Activated naive CD8-positive, alpha-beta T cell treated with anti-CD3 and anti-CD28 coated beads, Interleukin-2, amount 50 U/mL, for 16 hours (primary cell): ENCODE data around the gene SLIT3.

Experiments used
- DNase-seq: peaks from one replicate; pipeline ENCODE4 v3.0.0-alpha.2; 2020; ENCODE audit warnings: low read depth, low spot score

Gene SLIT3

DNA sequence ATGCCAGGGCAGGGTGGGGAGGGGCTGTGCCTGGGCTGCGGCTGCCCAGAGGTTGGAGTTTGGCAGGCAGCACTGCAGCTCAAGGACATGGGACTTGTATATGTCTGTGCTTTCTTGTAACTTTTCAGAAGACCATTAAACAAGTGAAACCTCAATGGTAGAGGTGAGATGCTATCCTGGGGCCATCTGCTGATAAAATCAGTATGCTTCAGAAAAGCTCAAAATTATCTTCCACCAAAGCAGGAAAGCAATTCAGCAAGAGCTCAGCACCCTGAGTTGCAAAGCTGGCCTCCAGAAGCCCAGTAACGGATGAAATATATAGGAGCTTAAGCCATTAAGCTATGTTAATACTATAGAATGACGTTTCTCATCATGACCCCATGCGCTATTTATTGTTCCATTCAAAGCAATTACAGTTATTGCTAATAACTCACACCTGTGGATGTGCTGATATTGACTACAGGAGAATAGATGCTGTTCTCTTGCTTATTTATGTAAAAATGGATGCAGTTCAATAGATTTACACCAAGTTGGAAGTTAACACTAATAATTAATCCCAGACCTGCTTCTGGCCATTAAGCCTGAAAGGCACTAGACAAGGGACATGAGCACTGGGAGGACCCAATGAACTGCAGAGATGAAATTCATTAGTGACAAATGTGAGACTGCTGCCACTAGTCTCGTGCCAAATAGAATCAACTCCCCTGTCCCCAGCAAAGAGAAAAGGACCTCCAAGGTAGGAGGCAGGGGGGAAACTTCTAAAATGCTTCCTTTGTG lies 405.5 kb downstream of the SLIT3 start:
- DNase-seq = no peak

- no peak for DNase-seq
These were observed 407.7 kb downstream of the SLIT3 start for GRCh38 chr5:168893283-168893682.

- no peak for DNase-seq
These were observed 408.2 kb downstream of the SLIT3 start for GRCh38 chr5:168892618-168893186.

GRCh38 chr5:168890816-168891812 lies 409.8 kb downstream of the SLIT3 start:
- DNase-seq = no peak

DNA sequence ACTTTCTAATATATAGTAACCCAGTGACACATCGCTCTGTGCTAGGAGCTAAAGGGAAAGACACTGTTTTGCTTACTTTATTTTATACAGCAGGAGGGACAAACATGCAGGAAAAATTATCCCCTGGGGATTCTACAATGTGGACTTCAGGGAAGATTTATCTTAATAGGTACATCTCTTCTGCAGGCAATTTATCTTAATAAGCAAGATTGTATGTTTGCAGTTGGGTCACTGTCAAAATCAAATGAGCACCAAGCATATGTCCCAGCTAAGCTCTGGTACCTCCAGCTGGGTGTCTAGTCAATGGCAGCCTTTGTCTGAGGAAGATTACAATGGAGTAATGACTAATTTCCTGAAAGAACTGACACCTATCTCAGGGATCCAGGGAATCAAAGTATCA lies 411.9 kb downstream of the SLIT3 start:
- DNase-seq = no peak

- DNase-seq = no peak
These were observed 413.0 kb downstream of the SLIT3 start for GRCh38 chr5:168887931-168888330.

DNA sequence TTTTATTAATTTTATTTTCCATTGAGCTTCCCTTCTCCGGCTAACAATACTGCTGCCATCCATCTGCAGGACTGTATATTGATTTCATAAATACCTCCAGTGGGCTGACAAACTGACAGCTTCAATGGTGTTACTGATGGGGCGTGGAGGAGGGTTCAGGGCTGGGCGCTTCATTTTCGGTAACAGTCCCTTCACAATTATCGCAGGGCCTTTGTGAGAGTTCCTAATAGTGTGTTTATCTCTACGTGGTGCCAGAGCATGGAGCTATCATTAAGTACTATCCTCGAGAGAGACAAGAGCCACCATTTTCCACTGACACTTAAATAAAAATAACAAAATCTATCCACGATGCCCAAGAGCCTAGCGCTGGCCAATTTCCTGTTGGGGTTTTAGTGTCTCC lies 414.8 kb downstream of the SLIT3 start:
- no peak for DNase-seq

DNA sequence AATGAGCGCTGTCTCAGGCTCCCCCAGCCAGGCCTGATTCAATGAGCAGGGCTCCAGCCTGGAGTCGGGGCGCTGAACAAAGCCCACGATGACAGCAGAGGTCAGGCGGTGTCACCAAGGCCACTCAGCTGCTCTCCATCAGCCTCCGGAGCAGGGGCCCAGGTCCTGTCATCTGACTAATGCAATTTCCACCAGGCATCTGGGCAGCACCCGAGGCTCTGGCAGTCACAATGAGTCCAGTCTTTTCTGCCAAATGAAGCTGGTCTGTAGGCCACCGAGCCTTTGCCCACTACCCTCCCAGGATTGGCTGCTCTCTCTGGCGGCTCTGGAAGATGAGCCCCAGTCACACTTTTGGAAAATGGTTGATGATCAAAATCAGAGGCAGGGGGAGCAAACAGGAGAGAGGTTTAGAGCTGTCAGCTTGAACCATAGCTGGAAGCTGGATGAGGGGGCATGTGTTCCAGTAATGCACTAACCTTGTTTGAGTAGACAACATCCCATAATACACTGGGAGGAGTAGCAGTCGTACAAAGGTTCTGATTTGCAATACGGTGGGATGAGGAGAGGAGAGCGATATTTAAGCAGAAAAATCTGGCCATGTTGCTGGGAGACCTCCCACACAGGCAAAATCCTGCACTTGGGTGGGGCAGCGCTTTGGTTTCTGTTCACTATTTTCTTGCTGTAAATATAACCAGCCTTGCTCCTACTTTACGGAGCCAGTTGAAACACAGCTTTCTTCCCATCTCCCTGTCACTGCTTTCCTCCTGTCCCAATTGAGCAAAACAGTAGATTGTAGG lies 415.4 kb downstream of the SLIT3 start:
- no peak for DNase-seq

- DNase-seq = no peak
These were observed 416.9 kb downstream of the SLIT3 start for GRCh38 chr5:168883991-168884390.

DNA sequence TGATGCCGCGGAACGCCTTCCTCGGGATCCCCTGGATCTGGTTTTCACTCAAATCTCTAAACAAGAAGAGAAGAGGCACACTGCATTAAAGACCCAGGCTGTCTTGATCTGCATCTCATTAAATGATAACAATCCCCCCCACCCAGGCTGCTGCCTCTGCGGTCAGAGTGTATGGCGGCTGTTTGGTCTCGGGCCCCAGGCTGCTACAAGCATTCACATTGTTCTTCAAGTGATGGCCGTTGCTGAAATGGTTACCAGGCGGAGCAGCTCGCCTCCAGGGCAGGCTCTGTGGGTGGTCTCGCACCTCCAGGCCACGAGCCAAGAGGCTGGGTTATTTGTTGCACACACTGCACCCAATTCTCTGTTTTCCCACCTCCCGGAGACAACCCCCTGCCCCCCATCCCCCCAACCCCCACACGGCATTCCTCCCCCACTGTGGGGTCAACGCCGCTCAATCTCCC lies 417.6 kb downstream of the SLIT3 start:
- no peak for DNase-seq

DNA sequence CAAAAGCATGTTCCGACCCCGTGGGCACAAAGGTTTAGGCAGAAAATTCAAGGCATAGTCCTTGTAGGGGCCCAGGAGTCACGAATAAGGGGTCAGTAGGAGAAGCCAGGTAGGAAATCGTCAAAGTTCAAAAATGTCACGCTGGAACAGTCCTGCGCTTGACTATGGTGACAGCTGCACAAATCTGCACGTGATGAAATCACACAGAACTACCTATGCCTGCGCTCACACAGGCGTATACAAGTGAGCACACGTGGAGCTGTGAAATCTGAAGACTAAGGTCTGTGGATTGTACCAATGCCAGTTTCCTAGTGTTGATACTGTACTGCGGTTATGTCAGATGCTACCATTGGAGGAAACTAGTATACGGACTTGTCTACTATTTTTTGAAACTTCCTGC lies 418.7 kb downstream of the SLIT3 start:
- DNase-seq = no peak

GRCh38 chr5:168881427-168882149 lies 419.4 kb downstream of the SLIT3 start:
- no peak for DNase-seq

DNA sequence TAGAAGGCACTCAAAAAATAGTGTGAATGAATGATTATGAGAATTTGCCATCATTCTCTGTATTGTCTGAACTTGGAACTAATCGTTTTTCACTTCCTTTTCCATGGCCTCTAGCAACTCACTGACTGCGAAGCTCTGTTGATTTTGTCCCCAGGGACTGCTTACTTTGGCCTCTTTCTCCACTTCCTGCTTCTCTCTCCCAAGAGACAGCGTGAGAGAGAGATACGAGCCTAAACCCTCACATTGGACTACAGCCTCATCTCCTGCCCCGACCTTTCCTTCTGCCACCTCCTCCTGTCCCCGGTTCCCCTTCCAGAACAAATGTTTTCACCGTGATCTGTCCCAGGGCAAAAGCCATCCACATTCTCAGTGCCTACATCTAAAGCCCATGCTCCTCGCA lies 421.0 kb downstream of the SLIT3 start:
- no peak for DNase-seq

DNA sequence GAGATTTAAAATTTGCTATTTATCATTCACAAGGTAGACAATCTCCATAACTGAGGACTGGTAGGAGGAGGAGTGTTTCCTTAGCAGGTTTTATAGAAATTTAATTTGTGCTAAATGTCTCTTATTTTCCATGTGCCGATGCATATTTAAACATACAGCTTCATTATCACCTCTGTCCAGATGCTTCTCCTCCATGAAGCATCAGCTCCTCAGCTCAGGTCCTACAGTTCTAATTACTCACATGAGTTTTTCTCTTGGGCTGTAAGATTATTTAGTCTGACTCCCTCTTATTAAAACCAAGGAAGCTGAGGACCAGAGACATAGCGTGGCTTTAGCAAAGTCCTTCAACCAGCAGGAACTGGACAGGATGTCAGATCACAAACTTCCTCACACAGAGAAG lies 421.6 kb downstream of the SLIT3 start:
- DNase-seq = no peak

DNA sequence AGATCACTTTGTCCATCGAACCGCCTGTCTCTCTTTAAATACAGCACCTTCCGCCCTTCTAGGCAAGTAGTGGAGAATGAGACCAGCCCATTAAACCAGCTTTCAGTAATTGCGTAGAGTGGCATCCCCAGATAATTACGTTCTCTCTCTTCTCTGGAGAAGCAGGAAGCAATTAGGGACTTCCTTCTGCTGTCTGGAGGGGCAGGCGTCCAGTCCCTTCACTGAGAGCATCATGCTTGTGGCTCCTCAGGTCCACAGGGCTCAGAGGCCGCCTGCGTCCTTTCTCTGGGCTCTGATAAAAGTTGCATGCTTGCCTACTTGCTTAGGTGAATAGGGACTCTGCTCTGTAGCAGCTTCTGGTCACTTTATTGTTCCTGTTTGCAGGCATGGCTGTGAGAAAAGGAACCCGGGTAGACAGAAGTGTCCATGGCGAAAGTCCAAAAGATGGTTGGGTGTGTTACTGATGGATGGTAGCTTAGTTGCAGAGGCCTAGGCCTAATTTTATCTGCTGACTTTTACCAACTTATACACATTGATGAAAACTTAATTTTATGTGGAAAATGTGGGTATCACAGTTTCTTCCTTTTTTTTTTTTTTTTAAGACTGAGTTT lies 422.7 kb downstream of the SLIT3 start:
- no peak for DNase-seq

DNA sequence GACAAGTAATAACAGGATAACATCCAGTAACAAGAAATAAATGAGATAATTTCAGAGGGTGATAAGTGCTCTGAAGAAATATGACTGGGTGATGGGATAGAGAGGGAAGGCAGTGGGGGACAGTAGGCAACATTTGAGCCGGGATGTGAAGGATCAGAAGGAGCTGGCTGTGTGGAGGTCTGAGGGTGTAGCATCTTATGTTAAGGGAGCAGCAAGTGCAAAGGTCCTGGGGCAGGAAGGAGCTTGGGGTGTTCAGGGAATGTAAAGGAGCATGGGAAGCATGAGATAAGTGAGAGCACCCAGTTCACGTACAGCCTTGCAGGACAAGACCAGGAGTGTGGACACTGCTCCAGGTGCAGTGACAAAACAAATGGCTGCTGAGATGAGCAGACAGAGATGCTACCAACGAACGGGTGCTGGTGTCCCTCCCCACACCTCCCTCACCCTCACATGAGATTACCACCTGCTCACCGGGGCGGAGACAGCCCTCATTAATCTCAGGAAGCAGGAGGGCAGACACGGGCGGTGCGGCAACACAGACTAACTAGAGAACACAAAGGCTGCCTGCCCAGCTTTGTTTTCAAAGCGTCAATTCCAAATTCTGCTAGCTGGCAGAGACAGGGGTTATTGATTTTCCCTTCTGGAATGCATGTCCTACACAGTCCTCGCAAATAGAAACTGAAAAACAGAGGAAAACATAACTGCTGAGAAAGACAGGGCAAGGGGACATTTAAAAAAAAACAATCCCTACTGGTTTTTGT lies 423.6 kb downstream of the SLIT3 start:
- DNase-seq = no peak

DNA sequence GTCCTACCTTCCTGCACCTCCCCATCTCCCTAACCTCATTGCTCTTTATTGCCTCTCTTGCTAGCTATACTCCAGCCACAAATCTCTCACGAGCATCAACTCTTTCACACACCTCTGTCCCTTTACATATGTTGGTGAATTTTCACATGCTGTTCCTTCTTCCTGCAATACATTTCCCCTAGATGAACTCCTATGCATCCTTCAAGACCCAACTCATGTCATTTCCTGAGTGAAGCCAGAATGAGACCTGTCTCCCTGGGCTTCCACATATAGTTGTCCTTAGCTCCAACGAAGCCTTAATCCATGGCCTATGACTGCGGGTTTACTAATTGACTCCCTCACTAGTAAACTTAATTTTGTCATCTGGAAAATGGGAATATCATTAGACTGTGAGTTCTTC lies 424.5 kb downstream of the SLIT3 start:
- no peak for DNase-seq

DNA sequence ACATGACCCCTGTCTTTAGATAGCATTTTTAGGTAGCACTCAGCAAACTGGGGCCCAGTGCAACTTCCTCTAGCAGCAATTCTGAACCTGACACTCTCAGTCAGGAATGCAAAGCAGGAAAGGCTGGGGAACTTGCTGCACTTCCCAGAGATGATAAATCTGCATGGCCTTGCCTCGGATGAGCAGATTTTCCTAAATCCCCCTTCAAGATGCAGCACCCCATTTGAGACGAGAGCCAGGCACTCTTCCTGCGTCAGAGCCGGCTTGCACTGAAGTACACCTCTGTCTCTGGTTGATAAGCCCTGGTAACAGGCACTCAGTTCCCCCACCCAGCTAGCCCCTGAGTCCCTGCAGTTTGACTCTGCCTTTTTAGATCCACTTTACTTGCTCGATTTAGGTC lies 425.1 kb downstream of the SLIT3 start:
- no peak for DNase-seq

DNA sequence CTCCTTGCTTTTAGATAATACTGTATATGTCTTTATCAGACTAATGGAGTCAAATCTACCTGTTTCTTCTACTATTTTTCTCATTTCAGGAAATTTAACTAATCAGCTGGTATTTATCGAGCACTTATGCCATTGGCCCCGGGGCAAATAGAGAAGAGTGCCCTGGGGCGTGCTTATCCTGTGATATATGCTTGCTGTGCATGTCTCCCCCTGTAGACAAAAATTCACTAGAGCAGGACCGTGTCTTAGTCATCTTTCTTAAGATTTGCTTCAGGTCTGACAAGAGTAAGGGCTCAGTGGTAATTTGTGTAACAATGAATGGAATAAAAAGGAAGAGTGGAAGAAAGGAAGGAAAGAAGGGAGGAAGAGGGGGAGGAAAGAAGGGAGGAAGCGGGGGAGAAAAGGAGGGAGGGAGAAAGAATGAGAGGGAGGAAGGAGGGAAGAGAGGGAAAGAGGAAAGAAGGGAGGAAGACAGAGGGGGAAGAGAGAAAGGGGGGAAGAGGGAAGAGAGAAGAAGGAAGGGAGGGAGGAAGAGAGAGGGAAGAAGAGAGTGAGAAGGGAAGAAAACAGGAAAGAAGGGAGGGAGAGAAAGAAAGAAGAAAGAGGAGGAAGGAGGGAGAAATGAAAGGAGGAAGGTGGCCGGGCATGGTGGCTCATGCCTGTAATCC lies 426.1 kb downstream of the SLIT3 start:
- DNase-seq = no peak
